ENCODE data around the gene COL23A1.

The COL23A1 gene

DNA sequence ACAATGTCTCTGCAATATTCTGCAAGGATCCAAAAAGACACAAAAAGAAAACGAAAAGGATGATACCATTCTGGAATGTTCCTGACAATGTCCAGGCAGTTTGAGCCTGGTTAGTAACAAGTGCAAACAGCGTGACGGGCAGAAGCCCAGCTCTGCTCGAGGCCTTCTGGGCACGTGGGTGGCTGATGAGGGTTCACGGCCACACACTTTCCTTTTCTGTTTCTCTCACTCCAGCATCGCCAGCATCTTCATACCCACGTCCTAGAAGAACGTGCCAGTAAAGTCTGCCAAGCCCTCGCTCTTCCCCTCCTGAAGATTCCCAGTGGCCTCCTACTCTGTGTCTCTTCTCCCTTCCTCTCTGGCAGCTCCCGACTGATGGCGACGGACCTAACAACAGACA is 36.7 kb downstream of the COL23A1 start:
- no peak for DNase-seq

DNA sequence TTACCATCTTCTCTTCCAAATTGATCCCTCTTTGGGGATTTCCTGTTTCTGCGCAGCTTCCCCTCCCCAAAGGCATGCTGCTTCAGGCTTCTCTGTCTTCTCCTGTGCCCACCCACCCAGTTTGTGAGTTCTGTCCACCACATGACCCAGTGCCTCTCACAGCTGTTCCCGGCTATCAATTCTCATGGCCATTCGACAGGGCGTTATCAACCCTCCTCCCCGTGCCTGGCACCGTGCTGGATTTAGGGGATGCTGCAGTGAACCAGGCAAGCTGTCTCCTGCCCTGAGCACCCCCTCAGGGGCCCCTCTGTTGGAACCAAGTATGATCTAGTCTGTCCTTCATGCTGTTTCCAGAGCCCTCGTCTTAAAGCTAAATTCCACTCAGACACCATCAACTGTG is 38.7 kb downstream of the COL23A1 start:
- DNase-seq = no peak

DNA sequence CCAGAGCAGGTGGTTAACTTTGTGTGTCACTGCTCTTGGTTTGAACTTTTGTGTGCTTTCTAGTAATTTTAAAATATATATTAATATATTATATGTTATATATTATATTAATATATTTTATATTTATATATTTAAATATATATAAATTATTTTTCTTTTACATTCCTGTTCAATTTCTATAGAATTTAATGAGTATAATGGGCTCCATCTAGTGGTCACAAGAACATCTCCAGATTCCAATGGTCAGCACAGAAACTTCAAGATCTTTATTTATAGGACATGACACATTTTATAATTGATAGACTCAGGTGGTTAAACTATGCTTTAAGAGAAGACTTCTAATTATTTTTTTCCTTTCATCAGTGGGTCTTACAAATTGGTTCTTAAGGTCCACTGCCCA is 39.1 kb downstream of the COL23A1 start:
- DNase-seq = no peak

DNA sequence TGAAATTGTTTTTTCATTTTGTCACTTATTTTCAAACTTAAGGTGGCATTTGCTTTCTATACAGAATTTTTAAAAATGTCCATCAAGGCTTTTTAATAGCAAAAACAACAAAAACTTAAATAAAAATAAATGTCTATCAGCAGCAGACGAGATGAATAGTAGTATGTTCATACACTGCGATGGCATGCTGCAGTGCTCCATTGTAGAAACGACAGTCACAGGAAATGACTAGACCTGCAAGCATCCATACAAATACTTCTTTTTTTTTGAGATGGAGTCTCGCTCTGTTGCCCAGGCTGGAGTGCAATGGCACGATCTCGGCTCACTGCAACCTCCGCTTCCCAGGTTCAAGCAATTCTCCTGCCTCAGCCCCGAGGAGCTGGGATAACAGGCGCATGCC is 41.4 kb downstream of the COL23A1 start:
- DNase-seq = no peak

DNA sequence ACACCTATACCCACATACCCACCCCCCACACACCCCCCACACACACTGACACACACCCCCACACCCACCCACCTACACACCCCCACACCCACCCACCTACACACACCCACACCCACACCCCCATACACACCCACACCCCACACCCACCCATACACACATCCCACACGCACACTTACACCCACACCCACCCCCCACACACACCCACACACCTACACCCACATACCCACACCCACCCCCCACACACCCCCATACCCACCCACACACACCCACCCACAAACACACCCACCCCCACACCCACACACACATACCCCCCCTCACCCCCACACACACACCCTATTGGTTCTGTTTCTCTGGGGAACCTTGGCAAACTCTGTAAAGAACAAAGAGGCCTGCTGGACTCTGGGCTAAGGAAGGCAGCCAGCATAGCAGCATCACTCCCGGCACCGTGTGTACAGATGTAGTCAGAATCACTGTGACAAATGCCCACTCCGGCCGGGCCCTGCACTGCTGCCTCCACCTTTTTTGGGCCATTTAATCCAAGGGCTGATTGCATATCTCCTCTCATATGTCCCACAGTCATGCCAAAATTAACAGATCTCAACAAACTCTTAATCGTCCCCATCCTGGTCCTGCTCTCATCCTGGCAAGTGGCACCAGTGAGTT is 42.3 kb downstream of the COL23A1 start:
- no peak for DNase-seq

DNA sequence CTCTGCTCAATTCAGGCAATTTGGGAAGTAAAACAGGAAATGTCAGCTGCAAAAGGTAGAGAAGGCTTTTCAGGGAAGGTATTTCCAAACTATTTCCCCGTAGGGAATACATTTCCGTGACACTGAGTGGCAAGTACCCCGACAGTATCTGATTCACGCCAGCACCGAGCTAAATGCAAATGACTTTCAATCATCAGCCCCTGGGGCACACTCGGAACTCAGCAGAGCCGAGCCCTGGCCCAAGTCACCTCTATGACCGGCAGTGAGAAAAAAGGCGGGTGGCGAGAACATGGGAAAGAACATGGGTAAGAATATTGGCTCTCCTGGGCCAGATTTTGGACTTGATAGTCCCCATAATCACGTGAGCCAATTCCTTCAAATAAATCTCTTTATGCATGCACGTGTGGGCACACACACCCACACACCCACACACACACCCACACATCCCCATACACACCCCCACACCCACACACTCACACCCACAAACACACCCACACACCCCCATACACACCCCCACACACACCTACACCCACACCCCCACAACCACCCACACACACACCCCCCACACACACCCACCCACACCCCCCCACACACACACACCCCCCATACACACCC is 43.0 kb downstream of the COL23A1 start:
- DNase-seq = no peak

DNA sequence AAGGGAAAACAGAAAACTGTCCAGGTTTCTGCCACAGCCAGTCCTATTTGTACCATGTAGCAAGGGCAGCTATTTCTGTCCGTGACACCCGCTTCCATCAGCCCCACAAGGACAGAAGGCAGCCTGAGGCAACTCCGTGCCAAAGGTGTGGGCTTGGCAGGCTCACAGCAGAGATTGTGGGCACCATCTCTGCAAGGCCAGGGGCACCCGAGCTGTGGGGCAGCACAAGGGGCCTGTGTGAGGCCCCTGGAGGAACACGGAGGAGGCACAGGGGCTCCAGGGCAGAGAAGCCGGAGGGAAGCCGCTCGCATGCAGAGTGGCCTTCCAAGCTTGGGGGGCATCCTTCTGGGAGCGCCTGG is 43.5 kb downstream of the COL23A1 start:
- DNase-seq = no peak

DNA sequence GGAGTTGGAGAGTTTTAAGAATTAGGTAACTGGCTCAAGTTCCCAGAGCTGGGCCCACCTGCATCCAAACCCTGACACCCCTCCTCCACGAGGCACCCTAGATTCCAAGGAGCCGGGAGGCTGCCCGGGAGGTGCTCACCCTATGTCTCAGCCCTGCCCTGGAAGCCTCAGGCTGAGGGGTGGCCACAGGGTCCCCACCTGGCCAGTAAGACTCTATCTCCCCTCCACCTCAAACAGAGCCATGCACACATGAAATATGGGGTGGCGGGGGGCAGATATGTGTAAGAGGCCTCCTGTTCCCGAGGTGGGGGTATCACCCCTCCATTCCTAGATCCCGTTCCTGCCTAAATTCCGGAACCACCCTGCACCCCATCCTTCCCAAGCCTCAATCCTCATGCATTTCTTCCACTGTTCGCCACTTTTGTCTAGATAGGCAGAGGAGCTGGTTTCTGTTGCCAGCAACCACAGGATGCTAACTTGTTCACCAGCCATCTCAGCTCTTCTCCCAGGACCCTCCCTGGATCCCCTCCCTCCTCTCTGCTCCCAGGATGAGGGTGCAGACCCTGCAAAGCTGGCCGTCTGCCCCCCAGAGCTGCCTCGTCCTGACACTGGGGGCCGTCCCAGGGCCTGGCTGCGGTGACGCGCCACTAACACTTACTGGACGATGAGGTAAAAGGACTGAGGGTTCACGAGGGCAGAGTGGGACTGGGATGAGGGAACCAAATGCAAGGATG is 44.1 kb downstream of the COL23A1 start:
- DNase-seq = no peak

DNA sequence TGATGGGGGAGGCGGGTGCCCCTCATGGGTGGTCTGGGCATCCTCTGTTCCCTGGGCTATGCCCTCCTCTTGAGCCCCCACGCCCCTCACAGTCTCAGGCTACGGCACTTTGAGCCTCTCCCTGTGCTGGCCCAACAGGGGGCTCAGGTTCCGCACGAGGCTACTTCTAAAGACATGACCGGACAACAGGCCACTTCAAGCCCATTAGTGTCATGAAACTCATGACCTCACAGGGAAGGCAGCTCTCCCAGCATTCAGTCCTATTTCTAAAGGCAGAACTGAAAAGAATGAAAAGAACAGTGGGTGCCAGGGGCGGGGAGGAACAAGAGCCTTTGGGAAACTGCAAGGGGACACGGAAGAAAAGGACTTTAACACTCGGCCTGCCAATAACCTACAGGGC is 45.0 kb downstream of the COL23A1 start:
- DNase-seq = no peak

DNA sequence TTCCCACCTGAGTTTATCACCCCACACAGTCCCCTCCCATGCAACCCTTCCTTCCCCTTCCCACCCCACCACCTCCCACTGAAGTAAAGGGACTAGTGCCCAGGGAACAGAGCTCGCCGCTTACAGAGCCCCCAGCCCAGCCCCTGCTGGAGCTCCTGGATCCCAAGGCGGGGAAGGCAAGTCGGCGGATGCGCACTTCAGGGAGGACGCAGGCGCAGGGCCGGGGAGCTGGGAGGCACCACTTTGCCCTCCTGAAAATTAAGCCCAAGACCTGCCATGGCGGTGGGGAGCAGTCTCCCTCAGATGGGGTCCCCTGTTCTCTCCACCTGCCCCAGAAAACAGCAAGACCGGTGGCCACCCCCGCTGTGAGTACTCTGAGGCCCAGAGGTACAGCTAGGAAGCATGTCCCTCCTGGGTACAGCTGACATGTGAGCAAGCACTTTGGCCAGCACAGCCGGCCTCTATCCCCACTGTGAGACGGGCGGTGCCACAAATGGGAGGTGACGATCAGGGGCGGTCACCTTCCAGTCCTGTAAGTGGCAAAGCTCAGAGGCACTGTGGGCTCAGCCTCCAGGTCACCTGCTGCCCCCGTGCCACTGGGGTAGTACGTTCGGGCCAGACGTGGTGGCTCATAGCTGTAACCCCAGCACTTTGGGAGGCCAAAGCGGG is 45.9 kb downstream of the COL23A1 start:
- no peak for DNase-seq

DNA sequence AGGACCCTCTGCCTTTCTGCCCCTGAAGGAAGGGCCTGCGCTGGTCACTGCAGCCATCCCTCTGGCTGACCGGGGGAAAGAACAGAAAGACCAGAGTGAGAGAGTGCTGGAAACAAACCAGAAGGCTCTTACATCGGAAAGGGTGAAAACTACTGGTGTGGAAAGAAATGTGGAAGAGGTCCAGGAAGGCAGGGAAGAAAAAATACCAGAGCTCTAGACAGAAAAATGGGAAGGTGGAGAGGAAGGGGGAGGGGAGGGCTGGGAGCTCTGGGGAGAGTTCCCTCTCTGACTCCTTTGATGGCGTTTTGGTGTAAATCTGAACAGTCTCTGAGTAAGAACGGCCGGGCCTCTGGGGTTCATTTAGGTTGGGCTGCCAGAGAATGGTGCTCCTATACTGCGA is 47.7 kb downstream of the COL23A1 start:
- DNase-seq = no peak

DNA sequence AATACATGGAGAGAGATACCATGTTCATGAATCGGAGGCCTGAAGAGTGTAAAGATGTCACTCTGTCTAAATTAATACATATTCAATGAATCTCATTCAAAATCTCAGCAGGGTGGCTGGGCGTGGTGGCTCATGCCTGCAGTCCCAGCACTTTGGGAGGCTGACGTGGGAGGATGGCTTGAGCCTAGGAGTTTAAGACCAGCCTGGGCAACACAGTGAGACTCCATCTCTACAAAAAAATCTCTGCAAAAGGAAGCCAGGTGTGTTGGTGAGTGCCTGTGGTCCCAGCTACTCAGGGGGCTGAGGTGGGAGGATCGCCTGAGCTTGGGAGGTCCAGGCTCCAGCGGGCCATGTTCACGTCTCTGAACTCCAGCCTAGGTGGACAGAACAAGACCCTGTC is 49.7 kb downstream of the COL23A1 start:
- DNase-seq = no peak

DNA sequence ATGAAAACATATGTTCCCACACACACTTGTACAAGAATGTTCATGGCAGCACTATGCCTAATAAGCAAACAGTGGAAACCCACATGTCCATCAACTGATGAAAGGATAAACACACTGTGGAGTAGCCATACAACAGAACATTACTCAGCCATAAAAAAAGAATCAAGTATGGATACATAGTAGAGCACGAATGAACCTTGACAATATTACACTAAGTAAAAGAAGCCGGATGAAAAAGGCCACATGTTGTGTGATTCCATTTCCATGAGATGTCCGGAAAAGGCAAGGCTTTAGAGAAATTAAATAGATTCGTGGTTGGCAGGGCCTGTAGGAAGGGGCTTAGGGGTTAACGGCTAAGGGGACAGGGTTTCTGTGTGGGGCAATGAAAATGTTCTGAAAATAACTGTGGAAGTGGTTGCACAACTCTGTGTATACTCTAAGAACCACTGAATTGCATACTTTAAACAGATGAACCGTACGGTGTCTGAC is 51.4 kb downstream of the COL23A1 start:
- no peak for DNase-seq

DNA sequence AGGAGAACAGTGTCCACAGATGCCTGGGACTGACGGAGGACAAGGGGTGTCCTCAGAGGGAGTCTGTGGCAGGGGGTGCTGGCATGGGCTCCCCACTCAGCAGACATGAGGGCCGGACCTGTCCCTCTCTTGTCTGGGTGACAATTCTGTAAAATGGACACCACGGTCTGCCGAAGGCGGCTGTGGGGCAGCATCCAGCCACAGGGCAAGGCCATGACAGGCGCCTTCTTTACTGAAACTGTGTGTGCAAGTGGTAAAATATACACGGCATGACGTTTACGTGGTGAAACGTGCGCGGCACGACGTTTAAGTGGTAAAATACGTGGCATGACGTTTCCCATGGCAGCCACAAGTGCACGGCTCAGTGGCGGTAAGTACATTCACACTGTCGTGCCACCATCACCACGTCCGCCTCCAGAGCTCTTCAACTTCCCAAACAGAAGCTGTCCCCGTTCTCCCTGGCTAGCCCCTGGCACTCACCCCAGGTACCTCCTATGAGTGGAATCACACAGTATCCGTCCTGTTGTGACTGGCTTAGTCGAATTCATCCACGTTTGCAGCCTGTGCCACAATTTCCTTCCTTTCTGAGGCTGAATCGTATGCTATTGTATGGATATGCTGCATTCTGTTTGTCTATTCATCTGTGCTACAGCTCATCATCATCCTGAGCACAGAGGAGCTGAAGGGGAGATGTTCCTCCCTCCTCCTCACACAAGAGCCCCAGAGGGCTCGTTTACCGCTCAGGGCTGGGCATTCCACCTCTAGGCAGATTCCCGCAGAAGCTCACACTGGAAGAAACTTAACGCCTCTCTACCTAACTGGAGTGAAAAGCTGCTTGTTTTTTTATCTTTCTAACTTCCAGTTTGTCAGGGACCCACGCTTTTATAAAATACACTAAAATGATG is 52.5 kb downstream of the COL23A1 start:
- no peak for DNase-seq

DNA sequence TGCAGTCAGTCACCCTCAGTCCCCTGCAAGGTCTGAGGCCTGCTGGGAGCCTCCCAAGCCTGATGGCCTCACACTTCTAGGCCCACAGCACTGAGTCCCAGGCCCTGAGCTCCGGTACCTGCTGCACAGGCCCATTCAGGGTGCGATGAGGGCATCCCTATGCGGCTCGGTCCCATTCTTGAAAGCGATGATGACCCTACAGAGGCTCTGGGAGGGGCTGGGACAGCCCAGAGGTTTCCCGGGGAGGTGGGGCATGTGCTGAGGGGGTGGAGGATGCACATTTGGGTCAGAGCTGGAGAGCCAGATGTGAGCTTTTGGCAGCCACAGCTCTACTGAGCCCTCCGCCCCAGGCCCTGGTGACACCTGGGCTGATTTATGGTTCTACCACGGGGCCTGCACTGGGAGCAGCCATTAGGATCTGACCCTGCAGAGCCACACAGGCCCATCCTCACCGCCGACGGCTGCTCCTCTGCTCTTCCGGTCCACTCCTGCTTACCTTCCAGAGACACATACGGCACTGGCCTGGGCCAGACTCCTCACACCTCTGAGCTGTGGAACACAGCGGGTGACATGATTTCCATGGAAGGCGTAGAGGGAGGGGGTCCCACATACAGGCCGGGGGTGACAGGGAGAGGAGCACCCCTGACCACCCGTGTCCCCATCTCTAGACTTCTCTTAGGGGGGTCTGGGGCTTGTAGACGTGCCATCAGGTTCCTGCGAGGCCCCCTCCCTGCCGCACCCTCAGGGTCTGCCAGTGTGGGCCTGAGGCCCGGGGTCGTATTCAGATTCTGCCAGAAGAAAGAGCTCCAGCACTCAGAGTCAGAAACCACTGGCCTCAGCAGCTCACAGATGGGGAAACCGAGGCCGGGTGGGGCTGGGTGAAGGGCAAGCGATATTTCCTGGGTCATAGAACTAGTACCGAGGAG is 53.4 kb downstream of the COL23A1 start:
- DNase-seq = no peak

DNA sequence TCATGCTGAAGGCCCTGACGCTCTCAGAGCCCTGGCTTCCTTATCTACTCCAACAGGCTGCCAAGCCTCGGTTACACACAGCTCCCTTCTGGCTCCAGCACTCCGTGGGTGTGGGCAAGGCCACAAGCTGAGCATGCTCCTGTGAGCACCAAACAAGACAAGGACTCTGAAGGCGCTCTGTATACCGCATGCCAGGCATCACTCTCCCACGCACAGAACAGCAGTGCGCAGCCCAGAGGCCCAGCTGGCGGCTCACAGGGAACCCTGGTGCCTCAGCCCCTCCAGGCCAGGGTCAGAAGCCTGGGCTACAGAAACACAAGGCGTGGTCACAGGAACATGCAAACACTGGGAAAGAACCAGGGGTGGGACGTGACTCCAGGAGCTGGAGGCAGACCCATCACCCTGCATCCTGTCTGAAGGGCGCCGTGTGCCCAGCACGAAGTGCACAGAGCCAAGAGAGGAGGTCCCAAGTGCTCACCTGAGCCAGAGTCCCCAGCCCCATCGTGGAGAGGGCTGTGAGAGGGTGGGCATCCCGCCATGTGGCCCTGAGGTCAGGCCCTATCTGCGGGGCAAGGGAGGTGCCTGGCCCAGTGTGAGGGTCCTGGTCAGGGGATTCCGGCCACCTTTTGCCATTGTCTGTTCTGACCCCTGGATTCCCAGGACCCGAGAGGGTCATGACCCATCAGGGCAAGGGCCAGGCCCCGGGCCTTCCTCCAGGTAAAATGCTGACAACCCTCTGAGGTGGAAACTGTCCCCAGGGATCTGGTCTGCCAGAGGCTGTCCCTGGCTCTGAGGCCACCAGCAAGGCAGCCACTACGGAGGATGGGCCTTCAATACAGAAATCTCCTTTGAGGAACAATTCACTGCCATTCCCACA is 54.7 kb downstream of the COL23A1 start:
- DNase-seq = no peak

DNA sequence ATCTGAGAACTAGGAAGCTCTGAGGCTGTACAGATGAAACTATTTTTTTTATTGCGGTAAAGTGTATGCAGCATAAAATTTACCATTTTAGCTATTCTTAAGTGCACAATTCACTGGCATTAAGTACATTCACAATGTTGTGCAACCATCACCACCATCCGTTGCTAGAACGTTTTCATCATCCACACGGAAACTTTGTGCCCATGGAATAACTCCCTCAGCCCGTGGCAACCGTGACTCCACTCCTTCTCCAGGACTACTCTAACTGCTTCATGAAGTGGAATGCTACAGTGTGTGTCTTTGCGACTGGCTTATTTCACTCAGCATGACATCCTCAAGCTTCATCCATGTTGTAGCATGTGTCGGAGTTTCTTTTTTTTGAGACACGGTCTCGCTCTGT is 57.1 kb downstream of the COL23A1 start:
- DNase-seq = no peak

DNA sequence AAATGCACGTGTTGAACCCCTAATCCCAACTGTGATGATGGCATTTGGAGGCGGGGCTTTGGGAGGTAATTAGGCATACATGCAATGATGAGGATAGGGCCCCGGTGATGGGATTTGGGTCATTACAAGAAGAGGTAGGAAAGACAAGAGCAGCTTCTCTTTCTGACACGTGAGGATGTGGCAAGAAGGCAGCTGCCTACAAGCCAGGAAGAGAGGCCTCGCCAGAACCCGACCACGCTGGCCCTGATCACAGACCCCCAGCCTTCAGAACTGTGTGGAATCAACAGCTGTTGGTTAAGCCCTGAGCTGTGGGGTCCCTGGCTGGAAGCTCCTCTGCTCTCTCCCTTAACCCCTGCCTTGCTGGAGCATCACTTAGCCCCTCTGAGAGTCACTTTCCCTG is 57.5 kb downstream of the COL23A1 start:
- no peak for DNase-seq

DNA sequence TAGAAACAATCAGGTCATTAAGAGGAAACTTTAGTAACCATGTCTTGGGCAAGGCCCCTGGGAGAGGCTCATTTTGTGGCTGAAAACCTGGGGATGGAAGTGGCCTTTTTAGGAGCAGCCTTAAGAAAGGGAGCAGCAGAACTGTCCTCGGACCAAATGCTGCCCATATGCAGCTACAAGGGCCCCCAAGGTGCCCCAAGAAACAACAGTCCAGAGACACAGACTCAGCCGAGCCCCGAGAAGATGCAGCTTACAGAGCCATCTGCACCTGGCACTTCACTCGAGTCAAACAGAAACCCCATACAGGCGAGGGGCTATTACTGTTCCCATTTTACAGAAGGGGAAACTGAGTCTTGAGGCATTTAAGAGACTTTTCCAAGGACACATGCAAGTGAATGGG is 58.0 kb downstream of the COL23A1 start:
- no peak for DNase-seq

DNA sequence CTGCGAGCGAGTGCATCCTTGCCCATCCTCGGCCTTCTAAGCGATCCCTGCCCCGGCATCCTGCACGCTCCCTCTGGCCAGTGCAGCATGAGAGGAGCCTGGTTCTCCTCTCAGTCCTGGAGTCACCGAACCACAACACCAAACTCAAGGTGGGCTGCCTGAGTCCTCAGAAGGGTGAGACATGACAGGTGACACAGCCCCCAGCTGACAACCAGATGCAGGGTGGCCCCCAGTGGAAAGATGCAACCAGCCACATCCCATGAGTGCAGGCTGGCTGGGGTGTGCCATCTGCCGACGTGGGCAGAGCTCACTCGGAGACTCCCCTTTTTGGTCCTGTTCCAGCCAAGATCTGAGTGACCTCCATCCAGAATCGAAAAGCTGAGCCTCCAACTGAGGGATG is 58.4 kb downstream of the COL23A1 start:
- DNase-seq = no peak

DNA sequence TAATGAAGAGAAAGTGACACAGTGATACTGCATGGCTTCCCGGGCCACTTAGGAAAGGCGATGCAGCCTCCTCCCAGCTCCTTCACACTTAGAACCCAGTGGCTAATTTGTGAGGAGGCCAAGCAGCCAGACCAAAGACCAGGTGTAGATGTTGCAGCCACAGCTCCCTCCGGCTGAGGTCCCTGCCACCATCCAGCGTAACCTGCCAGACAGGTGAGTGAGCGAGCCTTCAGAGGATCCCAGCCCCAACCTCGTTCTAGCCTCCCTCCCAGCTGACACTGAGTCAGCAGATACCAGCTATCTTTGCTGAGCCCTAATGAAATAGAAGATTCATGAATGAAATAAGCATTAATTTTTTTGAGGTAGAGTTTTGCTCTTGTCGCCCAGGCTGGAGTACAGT is 59.7 kb downstream of the COL23A1 start:
- DNase-seq = no peak
